Measurements from ENCODE around the gene PODNL1. TPM values are rescaled to one million over a fixed set of nuclear protein-coding genes. Genes with fewer than 3 reads are reported as not detected.

PODNL1 gene
- total and polyA plus RNA-seq, 10 of the 15 experiments (the other 5 are each of a cell fraction or from before 2014, with no cell fraction given), result 0.04 to 0.44 TPM; not detected in 8

DNA sequence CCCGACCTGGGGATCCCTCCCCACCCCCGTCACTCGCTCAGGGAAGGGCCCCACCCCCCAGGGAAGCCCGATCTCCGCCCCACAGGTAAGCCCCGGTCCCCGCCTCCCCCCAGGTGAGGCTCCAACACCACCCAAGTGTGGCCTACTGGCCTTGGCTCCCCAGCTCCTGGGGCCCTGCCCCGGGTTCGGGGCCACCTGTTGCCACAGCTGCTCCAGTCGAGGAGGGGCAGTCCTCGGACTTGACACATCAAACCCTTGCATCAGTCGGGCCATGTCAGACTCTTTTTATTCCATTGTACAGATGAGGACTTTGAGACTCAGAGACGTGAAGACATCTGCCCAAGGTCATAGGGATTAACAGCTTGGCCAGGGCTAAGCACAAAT is 31.7 kb downstream of the PODNL1 start:
- DNase-seq (ENCODE audit: low read depth, low spot score) (no peak), FAIRE-seq (no peak), ATAC-seq (peak; percentile 57)
- Histone ChIP-seq H3K4me3 (peak overlapping the region; percentile 72), H3K27ac (ENCODE audit: control insufficient read depth, insufficient read depth) (peak overlapping the region; percentile 55), H3K4me1 (ENCODE audit: control insufficient read depth, insufficient read depth, low read length) (no peaks in the 10 kb centered on the region; the same call in 1 of the 2 replicates), H4K20me1 (ENCODE audit: control insufficient read depth, insufficient read depth) (no peaks in the 10 kb centered on the region), H3K27me3 (replicated peaks in 1 of 2; ENCODE audit: control insufficient read depth in 2 of 2, insufficient read depth in 2 of 2, low read length in 1 of 2) (no peaks in the 10 kb centered on the region), H3K9me3 (replicated peaks; ENCODE audit: control insufficient read depth, insufficient read depth, low read length) (no peaks in the 10 kb centered on the region), H3K79me2 (ENCODE audit: control insufficient read depth, insufficient read depth, low read length) (peaks cover 5% of the 10 kb centered on the region), H3K9ac (ENCODE audit: control insufficient read depth, insufficient read depth, low read length) (peak overlapping the region; percentile 71), H2AFZ (ENCODE audit: control insufficient read depth, low read depth, low read length) (peak overlapping the region; percentile 80), H3K36me3 (ENCODE audit: control insufficient read depth in 2 of 2, insufficient read depth in 2 of 2, low read length in 1 of 2) (peaks cover 0 to 4% of the 10 kb centered on the region in 2 experiments; a peak in 1 of 4 replicates), H3K4me2 (ENCODE audit: control insufficient read depth, insufficient read depth) (peak overlapping the region; percentile 97)
- WGBS (ENCODE audit: insufficient coverage, insufficient replicate concordance, low lambda C conversion rate, missing lambda C conversion rate), result 6% methylated on average over 12 of the region's 13 CpGs
- POLR2A ChIA-PET, result interaction anchor here (0.6 to 1.4 kb wide), 4 partner anchors 100 to 1178 kb away, joined by 3 to 4 read pairs (median 3); partner anchors contain the start of gene RFX1
- CTCF ChIA-PET, result interaction anchor here (0.6 to 1.3 kb wide), 5 partner anchors 15 to 574 kb away, joined by 3 to 8 read pairs (median 4); partner anchors contain the start of genes DCAF15, IL27RA and MISP3
- no TSS peak for BruUV-seq (replicated peaks)
- RAD21 ChIA-PET (ENCODE audit: unreplicated experiment), result interaction anchor here (0.9 to 1.2 kb wide), 2 partner anchors 125 to 172 kb away, joined by 5 to 9 read pairs; partner anchors contain the start of gene IL27RA
- intact Hi-C loops (cut with micrococcal nuclease; ENCODE audit: unreplicated experiment) (no loop called here), in situ Hi-C loops (cut with MboI) (no loop called here)
- SMC1A ChIA-PET (ENCODE audit: uncharacterized antibody, unreplicated experiment), result interaction anchor here (0.5 to 1.0 kb wide), 4 partner anchors 10 to 136 kb away, joined by 3 to 4 read pairs (median 3); partner anchors contain the start of genes DCAF15 and IL27RA
- no peak for TF ChIP-seq MTA2 (IDR thresholded peaks at IDR 0.05; ENCODE audit: low read depth)
- no peak for TF ChIP-seq ZNF622 (IDR thresholded peaks at IDR 0.05)
- TF ChIP-seq, protein P1, sequence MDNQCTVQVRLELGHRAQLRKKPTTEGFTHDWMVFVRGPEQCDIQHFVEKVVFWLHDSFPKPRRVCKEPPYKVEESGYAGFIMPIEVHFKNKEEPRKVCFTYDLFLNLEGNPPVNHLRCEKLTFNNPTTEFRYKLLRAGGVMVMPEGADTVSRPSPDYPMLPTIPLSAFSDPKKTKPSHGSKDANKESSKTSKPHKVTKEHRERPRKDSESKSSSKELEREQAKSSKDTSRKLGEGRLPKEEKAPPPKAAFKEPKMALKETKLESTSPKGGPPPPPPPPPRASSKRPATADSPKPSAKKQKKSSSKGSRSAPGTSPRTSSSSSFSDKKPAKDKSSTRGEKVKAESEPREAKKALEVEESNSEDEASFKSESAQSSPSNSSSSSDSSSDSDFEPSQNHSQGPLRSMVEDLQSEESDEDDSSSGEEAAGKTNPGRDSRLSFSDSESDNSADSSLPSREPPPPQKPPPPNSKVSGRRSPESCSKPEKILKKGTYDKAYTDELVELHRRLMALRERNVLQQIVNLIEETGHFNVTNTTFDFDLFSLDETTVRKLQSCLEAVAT (IDR thresholded peaks at IDR 0.05), result no peak
- no peak for TF ChIP-seq BMI1 (IDR thresholded peaks at IDR 0.05; ENCODE audit: borderline replicate concordance)
- no peak for TF ChIP-seq EGR1 (IDR thresholded peaks at IDR 0.05; ENCODE audit: borderline replicate concordance in 1 of 2, low read depth in 2 of 2, low read length in 2 of 2)
- no peak for TF ChIP-seq GABPA (IDR thresholded peaks at IDR 0.05; ENCODE audit: low read depth)
- TF ChIP-seq CHD2 (IDR thresholded peaks at IDR 0.05; ENCODE audit: borderline replicate concordance, low read depth, low read length), result no peak
- TF ChIP-seq SREBF1 (IDR thresholded peaks at IDR 0.05; ENCODE audit: low read length), result no peak
- TF ChIP-seq LARP7 (IDR thresholded peaks at IDR 0.05), result no peak
- TF ChIP-seq, protein P2, sequence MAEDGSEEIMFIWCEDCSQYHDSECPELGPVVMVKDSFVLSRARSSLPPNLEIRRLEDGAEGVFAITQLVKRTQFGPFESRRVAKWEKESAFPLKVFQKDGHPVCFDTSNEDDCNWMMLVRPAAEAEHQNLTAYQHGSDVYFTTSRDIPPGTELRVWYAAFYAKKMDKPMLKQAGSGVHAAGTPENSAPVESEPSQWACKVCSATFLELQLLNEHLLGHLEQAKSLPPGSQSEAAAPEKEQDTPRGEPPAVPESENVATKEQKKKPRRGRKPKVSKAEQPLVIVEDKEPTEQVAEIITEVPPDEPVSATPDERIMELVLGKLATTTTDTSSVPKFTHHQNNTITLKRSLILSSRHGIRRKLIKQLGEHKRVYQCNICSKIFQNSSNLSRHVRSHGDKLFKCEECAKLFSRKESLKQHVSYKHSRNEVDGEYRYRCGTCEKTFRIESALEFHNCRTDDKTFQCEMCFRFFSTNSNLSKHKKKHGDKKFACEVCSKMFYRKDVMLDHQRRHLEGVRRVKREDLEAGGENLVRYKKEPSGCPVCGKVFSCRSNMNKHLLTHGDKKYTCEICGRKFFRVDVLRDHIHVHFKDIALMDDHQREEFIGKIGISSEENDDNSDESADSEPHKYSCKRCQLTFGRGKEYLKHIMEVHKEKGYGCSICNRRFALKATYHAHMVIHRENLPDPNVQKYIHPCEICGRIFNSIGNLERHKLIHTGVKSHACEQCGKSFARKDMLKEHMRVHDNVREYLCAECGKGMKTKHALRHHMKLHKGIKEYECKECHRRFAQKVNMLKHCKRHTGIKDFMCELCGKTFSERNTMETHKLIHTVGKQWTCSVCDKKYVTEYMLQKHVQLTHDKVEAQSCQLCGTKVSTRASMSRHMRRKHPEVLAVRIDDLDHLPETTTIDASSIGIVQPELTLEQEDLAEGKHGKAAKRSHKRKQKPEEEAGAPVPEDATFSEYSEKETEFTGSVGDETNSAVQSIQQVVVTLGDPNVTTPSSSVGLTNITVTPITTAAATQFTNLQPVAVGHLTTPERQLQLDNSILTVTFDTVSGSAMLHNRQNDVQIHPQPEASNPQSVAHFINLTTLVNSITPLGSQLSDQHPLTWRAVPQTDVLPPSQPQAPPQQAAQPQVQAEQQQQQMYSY (CRISPR knock-in tag; IDR thresholded peaks at IDR 0.05), result no peak
- no peak for TF ChIP-seq MYB (IDR thresholded peaks at IDR 0.05; ENCODE audit: borderline replicate concordance, low read depth, low read length)
- TF ChIP-seq CBX5 (IDR thresholded peaks at IDR 0.05; ENCODE audit: low read depth), result no peak
- TF ChIP-seq, protein P3, sequence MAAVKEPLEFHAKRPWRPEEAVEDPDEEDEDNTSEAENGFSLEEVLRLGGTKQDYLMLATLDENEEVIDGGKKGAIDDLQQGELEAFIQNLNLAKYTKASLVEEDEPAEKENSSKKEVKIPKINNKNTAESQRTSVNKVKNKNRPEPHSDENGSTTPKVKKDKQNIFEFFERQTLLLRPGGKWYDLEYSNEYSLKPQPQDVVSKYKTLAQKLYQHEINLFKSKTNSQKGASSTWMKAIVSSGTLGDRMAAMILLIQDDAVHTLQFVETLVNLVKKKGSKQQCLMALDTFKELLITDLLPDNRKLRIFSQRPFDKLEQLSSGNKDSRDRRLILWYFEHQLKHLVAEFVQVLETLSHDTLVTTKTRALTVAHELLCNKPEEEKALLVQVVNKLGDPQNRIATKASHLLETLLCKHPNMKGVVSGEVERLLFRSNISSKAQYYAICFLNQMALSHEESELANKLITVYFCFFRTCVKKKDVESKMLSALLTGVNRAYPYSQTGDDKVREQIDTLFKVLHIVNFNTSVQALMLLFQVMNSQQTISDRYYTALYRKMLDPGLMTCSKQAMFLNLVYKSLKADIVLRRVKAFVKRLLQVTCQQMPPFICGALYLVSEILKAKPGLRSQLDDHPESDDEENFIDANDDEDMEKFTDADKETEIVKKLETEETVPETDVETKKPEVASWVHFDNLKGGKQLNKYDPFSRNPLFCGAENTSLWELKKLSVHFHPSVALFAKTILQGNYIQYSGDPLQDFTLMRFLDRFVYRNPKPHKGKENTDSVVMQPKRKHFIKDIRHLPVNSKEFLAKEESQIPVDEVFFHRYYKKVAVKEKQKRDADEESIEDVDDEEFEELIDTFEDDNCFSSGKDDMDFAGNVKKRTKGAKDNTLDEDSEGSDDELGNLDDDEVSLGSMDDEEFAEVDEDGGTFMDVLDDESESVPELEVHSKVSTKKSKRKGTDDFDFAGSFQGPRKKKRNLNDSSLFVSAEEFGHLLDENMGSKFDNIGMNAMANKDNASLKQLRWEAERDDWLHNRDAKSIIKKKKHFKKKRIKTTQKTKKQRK (IDR thresholded peaks at IDR 0.05; ENCODE audit: low read depth, low read length), result no peak
